Measurements from ENCODE around the gene FBXO4.
"Not testable (repeated sequence)": the region's sequence is repeated elsewhere in the genome, so short reads cannot be mapped to it uniquely, and the experiment has no call there.

The FBXO4 gene

DNA sequence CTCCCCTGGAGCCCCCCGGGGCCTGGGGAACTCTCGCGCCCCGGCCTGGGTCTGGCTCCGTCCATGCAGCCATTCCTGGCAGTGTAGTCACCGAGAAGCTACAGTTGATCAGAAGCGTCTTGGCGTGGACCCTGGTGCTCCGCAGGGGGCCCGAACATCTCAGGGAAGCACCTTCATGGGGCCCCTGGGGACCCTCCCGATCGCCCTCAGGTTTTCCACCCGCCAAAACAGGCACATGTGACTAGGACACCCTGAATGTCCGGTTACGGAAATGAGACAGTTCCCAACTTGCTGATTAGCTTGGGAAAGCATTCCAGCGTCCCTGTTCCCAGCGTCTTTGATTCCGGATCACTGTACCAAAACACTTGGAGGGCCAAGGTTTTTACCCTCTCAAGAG, 472 bp downstream of the FBXO4 start:
- DNase-seq: peak; percentile 58

DNA sequence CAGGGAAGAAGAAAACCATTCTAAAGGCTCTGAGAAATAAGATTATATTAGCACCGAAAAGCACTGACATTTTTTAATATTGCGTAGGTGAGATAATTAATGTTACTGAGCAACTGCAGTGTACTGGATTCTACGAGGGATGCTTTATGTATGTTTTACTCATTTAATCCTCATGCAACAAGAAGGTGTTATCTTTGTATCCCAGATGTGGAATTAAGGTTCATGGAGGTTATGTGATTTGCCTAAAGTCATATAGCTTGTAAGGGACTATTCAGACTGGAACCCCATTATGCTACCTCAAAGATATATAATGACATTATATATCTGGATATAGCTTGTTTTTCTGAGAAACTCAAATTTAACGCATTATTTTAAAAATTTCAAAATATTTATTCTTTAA, 2.5 kb downstream of the FBXO4 start:
- DNase-seq: peak; percentile 33

DNA sequence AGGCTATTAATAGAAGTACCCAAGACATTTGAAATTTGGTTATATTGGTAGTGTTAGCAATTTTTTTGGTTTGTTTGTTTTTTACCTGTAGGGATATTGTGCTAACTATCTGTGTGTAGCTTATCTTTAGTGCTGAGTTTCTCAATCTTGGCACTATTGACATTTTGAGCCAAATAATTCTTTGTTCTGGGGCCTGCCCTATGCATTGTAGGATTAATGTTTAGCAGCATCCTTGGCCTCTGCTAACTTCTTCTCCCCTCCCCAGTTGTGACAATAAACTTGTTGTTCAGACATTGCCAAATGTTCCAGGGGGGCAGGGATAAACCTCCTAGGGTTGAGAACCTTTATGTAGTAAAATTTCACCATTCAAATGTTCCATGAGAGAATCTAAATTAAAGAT, 4.0 kb downstream of the FBXO4 start:
- no peak for DNase-seq

DNA sequence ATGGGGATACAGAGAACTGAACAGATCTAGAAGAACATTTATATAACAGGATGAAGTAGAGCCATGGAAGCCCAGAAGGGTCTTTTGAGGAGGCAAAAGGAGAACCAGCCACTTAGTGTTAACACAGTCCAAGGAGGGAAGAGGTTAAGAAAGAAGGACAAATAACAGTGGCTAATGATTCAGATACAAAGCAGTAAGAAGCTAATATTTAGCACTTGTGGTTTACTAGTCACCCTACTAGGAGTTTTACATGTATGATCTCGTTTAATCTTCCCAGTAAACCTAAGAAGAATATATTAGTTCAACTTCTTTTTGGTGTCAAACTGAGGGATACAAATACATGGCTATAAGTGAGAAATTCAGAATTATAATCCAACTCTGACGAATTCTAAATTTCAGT, 7.7 kb downstream of the FBXO4 start:
- no peak for DNase-seq

DNA sequence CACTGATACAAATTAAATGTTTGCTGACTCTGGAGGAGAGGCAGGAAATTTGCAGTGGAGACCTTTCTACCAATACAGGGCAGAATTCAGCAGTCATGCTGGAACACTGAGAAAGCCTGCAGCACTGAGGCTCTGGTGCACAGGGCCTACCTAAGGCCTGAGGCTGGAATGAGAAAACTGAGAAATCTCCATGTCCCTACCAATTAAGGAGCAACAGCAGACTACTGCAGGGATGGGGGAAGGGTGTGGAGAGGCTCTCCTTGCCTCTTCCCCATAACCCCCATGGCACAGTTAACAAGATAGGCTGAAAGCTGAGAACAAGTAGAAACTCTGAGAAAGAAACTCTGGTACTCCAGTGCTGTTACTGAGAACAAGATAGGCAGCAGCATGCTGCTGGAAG, 10.5 kb downstream of the FBXO4 start:
- DNase-seq: no peak

DNA sequence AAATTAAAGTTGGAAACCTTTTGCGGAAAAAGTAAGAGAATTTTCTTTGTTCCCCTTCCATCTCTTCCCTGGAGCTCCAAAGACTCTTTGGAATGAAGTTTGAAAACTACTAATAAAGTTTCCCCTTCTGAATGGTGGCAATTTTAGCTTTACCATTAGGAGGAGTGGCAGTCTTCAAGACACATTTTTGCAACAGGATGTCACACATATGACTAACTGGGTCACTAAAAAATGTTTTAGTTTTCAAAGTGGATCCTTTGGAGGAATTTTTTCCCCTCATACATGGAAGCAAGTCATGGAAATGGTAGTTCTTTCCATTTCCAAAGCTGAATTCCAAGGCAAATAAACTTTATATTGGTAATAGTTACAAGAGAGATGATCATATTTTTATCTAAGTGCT, 15.6 kb downstream of the FBXO4 start:
- DNase-seq: no peak

DNA sequence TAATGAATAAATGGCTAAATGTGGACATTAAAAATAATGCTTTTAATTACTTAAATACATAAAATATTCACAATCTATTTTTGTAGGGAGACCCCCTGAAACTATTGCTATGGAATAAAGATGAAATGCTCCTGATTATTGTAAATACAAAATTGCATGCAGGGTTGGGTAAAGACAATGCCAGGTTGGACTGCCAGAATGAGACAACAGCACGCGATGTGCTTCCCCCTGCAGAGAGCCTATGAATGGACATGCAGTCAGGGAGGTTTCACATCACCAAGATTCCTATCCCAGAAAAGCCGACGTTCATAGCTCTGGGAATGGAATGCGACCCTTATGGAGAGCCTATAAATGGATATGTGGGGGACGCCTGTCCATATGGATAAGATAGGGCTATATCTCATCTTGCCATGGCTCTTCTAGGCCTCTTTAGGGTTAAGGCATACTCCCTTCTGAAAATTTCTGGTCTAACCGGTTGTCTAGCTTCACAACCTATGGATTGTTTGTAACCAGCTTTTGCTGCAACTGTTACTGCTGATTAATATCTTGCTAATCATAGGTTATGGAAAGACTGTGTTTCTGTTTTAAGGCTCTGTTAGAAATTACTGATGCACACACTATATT, 20.4 kb downstream of the FBXO4 start:
- DNase-seq: not testable (repeated sequence)

DNA sequence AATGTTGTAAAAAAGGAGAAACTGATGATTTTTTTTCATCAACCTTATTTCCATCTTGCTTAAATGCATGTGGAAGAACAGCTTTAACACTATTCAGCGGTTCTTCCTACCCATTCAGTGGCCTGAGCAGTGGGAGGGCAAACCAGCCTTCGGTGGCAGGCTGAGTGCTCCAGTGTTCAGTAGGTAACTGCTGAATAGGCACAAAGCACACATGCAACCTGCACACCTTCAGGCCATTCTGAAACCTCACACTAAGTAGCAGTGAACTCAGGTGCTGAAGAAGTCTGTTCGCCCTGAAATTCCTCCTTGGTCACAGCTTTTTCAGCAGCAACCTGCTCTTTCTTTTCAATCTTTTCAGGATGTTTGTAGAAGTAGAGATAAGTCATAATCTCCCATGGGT, 26.1 kb downstream of the FBXO4 start:
- DNase-seq: no peak

DNA sequence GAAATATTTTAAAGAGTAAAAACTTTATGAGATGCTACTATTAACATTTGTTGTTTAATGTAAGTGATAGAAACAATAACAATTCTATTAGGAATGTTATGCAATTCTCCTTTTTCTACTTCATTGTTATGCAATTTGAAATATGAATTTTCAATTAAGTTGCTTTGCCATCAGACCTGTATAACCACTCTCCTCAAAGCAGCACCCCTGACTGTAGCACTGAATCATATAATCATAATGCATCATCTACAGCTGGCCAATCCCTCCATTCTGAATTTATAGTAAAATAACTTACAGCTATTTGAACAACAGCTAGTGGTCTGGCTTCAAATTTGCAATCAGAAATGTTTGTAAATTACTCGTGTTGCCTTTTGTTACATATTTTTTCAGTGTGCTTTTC, 29.2 kb downstream of the FBXO4 start:
- DNase-seq: no peak

DNA sequence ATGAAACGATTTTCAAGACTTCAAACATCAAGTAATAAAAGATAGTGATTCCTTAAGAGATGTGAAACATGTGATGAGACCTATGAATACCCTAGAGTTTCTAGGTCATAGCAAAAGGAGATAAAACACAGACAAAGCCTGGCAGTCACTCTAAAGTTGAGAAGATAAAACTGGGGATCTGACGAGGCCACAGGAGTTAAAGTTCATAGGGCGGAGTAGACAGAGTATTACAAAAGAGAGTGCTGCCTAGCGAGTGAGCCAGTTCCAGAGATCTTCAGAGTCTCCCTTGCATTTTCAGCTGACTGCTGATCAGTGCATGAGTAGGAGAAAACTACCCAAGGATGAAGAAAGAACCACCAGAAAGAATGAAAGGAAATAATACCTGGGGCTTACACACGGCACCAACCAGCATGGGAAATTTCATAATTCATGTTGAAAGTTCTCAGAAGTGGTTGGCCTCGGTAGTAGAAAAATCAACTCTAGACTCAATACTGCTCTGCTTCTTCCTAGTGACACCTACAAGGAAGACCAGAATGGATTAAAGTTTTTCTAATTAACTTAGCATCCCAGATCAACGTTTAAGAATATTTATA, 30.4 kb downstream of the FBXO4 start:
- no peak for DNase-seq

DNA sequence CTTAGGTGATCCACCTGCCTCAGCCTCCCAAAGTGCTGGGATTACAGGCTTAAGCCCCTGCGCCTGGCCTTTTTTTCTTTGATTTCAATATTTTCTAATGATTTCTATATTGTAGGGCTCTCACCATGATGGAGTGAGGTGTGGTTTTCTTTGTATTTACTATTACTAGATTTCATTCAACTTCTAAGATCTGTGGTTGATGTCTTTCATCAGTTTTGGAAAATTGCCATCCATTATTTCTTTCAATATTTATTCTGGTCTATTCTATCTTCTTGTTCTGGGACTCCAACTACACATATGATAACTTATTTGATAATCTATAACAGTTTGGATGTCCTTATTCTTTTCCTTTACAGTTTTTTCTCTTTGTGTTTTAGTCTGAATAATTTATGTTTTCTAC, 31.9 kb downstream of the FBXO4 start:
- no peak for DNase-seq

DNA sequence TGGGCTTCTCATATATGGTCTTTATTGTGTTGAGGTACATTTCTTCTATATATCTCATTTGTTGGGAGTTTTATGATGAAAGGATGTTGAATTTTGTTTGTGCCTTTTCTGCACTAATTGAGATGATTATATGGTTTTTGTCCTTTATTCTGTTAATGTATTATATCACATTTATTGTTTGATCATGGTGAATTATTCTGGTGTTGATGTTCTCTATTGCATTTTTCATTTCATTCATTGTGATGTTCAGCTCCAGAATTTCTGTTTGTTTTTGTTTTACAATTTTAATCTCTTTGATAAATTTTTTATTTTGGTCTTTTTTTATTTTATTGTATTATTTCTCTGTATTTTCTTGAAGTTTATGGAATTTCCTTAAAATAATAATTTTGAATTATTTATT, 35.4 kb downstream of the FBXO4 start:
- no peak for DNase-seq

DNA sequence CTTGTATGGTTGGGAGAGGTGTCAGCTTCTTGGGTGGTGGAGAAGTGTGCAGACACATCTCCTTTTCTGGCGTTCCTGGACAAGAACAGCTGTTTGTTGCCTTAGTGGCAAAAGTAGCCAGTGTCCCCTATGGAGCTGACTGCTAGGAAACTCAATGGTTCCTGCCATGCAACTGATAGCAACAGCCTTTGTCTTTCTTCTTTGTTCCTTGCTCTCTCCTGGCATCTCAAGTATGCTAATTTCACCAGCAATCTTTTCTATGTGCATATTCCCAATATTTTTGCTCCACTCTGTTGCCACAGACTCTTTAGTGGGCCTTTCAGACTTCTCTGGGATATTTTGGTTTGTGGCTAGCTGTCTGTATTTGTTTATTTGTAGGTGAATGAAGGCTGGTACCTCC, 36.7 kb downstream of the FBXO4 start:
- DNase-seq: no peak

DNA sequence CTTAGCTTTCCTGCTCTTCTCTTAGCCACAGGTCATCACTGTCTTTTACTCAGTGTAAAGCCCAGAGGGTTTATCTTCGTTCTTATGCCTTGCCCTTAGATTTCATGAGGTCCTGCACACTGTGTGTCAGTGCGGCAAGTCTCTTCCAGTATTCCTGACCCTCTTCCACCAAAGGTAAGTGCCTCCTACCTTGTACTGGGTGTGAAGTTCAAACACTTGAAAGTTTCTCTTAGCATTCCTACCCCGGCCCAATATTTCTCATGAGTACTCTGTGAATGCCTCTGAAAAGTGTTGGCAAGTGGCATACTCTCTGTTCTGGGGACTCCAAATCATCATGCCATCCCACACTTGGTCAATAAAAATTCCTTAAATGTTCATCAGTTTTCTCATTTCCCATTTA, 37.4 kb downstream of the FBXO4 start:
- no peak for DNase-seq

DNA sequence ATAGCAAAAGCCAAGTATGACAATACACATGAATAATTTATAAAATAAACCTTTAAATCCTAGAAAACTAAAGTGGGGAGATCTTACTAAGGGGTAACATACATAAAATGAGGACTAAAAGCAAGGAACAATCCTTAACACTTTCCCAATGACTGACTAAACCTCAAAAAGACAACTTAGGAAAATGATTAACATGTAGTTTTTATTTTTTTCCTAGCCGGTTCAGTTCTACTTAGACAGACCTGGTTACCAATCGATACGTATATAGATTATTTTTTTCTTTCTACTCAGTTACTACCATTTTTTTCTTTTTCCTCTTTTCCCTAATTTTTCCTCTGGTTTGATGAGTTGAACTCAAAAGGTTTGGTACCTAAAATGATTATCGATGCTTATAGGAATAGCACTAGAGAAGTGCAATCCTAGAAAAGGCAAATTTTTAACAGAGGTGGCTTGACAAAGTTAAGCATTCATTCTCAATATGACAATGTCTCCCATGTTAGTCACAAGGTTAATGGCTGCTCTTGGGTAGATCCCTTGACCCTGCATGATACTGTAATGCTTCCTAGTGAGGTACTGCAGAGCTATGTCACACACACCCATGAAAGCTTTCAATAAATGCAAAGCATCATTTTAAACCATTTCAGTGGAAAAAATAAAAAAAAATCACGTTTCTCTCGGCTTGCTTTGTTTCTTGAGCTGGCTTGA, 41.5 kb downstream of the FBXO4 start:
- DNase-seq: no peak

DNA sequence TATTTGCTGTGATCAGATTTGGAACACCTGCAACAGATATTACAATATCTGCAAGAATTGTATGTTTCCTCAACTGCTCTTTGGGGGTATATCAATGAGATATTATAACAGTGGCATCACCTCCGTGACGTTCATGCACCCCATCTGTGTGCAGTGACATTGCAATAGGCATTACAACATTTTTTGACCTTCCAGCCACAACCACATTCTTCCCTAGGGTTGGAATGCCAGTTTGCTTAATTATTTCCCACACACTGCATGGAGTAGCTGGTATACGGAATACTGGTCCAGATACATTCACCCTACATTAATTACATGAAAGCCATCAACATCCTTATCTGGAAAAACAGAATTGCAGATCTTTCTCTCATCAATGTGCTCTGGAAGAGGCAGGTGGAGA, 42.3 kb downstream of the FBXO4 start:
- no peak for DNase-seq

DNA sequence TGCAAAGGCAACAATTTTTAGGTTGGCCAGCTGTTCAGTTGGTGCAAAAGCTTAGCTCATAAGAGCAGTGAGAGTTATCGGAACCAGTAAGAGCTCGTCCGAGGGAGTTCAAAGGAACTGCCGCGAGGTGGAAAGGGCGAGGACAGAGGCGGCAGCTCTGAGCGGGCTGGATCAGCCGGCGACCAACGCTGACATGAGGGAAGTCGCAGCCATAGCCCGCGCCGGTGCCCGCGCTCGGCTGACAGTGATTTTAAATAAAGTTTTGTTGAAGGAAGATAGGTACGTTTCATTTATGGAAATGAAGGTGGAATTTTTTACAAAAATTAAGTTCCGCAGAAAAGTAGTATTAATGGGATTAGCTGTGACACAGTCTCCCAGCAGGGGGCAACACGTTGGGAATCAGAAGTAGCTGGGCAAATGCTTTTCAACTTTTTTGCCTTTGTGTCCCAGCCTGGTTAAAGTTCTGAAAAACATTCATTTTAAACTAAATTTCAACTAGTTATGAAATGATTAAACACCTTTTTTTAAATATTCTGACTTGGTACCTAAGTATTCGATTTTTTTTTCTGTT, 43.2 kb downstream of the FBXO4 start:
- DNase-seq: no peak

DNA sequence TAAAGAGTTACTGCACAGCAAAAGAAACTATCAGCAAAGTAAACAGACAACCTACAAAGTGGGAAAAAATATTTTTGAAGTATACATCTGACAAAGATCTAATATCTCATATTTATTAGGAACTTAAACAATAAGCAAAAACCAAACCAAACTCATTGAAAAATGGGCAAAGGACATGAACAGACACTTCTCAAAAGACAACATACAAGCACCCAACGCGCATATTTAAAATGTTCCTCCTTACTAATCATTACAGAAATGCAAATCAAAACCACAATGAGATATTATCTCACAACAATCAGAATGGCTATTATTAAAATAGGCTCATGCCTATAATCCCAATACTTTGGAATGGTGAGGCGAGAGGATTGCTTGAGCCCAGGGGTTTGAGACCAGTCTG, 48.0 kb downstream of the FBXO4 start:
- no peak for DNase-seq

DNA sequence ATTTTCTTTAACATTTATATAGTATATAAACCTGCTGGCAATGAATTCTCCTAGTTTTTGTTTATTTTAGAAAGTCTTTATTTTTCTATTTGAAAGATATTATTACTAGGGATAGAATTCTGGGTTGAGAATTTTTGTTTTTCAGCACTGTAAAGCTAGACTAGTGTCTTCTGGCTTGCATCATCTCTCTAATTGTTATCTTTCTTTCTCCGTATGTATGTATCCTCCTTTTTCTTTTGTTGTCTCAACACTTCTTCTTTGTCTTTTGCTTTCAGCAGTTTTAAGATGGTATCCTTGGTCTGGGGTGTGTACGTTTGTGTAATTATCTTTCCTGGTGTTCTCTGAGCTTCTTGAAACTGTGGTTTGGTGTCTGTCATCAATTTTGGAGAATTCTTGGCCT, 48.8 kb downstream of the FBXO4 start:
- no peak for DNase-seq

DNA sequence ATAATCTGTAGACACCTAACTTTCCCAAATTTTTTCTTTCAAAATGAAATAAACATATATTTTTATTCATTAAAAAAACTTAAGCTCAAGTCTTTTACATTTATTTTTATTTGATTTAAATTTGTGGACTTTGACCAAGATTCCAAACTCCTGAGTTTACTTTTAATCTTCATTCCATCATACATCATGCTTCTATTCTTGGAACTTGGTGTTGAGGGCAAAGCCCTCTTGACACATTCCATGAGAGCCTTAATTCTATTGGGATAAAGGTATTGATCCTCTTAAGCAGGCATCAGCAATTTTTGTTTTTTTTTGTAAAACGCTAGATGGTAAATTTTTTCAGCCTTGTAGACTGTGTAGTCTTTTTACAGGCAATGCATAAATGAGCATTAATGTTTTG, 53.6 kb downstream of the FBXO4 start:
- no peak for DNase-seq

DNA sequence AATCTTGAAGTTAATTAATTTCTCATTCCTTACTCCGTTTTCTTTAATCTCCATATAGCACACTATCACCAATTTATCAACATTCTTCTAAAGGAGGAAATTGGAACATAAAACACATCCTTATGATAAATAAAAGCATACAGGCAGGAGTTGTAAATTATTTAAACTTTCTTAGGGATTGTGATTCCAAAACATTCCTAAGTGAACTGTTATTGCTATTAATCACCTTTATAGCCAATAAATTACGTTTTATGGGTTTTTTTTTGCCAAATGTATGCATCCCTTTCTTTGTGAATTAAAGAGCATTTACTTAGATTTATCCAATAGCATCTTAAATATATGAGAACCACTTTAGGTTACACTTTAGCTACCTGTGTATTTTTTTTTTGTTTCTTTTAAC, 55.3 kb downstream of the FBXO4 start:
- DNase-seq: no peak

DNA sequence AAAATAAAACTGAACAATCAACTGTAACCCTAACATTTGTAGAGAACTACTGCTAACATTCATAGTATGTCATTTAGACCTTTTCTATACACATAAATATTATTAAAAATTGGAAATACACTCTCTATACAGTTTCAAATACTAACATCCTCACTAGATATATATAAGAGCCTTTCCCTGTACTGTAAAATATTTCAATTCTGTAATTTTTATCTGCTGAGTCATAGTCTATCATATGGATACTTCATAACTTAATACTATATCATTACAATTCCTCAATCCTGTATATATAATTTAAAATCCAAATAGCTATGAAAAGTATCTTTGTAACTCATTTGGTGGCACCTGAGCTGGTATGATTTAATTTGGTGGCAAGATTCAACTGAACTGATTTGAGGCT, 55.8 kb downstream of the FBXO4 start:
- DNase-seq: no peak

DNA sequence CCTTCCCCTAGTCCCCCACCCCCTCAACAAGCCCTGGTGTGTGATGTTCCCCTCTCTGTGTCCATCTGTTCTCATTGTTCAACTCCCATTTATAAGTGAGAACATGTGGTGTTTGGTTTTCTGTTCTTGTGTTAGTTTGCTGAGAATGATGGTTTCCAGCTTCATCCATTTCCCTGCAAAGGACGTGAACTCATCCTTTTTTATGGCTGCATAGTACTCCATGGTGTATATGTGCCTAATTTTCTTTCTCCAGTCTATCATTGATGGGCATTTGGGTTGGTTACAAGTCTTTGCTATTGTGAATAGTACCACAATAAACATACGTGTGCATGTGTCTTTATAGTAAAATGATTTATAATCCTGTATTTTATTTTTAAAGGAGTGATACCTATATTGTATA, 57.8 kb downstream of the FBXO4 start:
- DNase-seq: not testable (repeated sequence)

DNA sequence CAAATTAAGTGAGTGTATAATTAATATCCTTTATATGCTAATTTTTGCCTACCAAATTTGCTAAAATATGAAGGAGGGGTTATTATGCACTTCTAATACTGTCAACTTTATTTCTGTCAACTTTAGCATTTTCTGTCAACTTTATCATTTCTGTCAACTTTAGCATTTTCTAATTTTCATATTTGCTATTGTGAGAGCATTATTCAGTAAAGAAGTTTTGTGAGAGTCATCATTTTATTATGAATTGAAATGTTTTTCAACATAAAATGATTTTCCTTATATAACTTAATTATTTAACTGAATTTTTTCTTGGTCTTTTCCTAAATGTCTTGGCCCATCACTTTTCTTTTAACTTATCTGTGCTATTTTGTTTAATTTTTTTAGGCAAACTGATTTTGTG, 58.2 kb downstream of the FBXO4 start:
- DNase-seq: no peak
